ENCODE results near the gene PPP1R13L.

The PPP1R13L gene, protein sequence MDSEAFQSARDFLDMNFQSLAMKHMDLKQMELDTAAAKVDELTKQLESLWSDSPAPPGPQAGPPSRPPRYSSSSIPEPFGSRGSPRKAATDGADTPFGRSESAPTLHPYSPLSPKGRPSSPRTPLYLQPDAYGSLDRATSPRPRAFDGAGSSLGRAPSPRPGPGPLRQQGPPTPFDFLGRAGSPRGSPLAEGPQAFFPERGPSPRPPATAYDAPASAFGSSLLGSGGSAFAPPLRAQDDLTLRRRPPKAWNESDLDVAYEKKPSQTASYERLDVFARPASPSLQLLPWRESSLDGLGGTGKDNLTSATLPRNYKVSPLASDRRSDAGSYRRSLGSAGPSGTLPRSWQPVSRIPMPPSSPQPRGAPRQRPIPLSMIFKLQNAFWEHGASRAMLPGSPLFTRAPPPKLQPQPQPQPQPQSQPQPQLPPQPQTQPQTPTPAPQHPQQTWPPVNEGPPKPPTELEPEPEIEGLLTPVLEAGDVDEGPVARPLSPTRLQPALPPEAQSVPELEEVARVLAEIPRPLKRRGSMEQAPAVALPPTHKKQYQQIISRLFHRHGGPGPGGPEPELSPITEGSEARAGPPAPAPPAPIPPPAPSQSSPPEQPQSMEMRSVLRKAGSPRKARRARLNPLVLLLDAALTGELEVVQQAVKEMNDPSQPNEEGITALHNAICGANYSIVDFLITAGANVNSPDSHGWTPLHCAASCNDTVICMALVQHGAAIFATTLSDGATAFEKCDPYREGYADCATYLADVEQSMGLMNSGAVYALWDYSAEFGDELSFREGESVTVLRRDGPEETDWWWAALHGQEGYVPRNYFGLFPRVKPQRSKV

GRCh38 chr19:45404557-45405434, at the start of gene PPP1R13L:
PPP1R13L (minus strand) TSS chr19:45405069; CDS start chr19:45398318, 6,751 bp downstream.
- DNase-seq (ENCODE audit: low spot score) = no peak

DNA sequence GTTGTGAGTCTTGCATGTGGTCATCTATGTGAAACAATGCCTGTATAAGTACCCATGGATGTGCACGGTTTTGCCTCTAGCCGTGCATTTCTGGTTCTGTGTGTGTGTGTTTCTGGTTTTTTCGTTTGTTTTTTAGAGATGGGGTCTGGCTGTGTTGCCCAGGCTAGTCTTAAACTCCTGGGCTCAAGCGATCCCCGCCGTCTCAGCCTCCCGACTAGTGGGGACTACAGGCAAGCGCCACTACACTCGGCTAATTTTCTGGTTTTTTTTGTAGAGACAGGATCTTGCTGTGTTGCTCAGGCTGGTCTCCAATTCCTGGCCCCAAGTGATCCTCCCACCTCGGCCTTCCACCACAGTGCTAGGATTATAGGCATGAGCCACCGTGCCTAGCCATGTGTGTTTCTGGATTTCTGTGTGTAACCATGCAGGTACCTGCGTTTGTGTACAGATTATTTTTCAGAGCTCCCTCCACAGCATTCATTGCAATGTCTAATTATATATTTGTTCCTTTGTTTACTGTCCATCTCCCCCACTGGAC, 47.0 kb upstream of the PPP1R13L start:
- DNase-seq (ENCODE audit: low spot score) = no peak

DNA sequence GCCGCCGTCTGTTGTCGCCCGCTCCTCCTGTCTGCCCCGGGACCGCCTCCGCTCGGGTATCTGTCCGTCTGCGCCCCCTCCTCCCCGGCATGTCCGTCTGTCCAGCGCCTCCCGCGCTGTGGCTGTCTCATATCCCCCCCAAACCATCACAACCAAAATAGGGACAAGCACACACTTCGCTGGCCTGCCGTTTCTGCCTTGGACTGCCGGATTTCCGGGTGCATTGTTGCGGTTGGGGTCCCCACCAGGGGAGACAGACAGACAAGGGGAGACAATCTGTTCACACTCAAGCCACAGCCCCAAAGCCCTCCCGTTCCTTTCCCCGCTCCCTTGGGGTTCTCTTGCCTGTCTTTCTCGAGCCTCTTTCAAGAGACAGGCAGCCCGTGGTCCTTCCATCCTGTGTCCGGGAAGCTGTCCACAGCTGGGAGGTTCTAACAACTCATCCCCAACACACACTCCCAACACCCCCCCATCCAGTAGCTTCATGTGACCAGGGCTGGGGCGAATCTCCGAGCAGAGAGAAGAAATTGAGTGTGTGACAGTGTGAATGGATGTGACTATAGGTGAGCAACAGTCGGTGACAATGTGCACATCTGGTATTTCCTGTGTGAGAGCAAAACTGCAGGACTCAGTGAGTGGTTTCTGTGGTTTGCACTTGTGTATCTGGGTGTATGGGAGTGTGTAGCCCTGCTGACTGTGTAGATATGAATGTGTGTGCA, 46.4 kb upstream of the PPP1R13L start:
- DNase-seq (ENCODE audit: low spot score) = no peak

DNA sequence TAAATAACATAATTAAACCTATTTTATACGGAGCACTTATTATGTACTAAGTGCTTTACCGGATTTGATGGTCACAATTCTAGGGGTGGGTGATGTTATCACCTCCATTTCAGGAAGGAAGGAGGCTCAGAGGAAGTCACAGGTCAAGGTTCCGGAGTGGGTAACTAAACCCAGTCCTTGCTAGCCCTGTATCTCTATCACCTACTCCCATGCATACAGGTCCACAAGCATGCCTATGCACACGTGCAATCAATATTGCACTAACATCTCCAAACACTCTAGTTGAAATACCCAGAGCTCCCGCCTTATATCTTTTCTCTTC, 45.1 kb upstream of the PPP1R13L start:
- DNase-seq (ENCODE audit: low spot score) = no peak

DNA sequence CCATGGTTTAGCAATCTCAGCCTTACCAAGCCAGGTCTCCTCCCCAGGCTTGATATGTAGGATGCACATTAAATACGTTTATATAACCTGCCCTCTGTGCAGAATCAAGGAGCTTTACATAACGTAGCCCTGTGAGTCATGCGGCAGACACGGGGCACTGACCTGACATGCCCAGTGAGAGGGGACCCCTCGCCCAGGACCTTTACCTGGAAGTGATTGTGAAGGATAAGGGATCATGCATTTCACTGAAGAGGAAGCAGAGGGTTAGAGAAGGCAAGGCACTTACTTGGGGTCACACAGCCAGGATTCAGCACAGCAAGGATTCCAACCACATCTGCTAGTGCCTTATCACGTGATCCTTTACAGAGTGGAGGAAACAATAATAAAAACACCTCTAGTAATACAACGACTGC, 44.0 kb upstream of the PPP1R13L start:
- no peak for DNase-seq (ENCODE audit: low spot score)

DNA sequence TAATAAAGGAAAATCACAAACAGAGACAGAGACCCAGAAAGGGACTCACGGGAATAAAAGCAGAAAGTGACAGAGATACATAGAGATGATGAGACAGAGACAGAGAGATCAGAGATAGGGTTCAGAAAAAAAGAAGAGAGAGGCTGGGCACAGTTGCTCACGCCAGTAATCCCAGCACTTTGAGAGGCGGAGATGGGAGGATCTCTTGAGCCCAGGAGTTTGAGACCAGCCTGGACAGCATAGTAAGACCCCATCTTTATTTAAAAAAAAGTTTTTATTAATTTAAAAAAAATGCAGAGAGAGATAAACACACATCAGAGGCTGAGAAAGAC, 43.5 kb upstream of the PPP1R13L start:
- no peak for DNase-seq (ENCODE audit: low spot score)

DNA sequence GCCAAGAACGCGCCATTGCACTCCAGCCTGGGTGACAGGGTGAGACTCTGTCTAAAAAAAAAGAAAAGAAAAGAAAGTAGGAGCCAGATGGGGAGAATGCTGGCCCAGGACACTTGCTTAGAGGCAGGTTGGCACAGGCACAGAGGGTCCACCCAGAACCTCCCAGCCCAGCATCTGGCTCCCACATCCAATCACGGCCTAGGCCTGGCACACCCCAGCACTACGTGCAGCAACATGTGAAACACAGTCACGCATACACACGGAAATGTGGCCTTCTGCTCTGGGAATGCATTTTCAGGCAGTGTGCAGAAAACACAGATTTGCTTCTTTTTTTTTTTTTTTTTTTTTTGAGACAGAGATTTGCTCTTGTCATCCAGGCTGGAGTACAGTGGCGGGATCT, 42.1 kb upstream of the PPP1R13L start:
- no peak for DNase-seq (ENCODE audit: low spot score)

DNA sequence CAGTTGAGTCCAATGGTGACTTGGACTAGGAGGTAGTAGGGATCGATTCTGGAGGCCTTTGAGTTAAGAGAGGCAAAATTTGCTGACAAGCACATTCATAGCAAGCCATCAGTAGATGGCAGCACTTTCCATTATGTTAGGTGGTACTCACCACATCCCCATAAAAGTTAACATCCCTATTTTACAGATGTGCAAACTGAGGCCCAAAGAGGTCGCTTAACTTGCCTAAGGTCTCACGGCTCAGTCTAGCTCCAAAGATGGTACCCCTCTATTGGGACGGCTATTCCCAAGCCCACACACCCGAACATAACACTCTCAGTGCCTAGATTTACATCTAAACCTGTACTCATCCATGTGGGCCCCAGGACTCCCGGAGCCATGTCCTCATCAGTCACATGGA, 41.4 kb upstream of the PPP1R13L start:
- no peak for DNase-seq (ENCODE audit: low spot score)

- no peak for DNase-seq (ENCODE audit: low spot score)
Measured at GRCh38 chr19:45445139-45445538, 40.3 kb upstream of the PPP1R13L start.

DNA sequence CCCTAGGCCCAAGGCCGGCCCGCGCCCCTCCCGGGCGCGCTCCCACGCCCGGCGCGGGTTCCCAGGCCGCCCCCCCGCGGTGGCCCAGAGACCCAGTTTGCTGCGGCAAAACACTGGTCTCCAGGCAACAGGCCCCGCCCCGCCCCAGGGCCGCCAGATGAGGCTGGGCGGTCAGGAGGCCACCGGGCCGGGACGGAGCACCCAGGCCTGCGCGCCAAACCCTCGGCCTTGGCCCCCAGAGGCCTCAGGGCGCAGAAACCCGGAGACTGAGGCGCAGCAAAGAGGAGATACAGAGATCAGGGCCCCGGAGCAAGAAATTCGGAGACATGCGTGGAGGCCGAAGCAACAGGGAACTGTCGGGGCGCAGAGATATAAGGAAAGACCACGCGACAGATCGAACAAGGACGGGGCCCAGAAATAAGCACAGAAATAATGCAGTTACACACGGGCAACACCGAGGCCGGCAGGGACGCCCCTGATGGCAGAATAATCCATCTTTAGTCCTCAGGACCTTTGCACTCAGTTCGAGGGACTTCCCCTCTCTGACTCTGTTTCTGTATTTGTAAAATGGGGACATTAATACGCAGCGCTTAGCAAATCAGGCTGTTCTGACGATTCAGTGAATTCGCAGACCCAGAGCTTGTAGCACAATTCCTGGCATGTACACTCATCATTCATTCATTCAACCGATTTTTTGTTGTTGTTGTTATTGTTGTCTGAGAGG, 39.6 kb upstream of the PPP1R13L start:
- peak; percentile 82 for DNase-seq (ENCODE audit: low spot score)

DNA sequence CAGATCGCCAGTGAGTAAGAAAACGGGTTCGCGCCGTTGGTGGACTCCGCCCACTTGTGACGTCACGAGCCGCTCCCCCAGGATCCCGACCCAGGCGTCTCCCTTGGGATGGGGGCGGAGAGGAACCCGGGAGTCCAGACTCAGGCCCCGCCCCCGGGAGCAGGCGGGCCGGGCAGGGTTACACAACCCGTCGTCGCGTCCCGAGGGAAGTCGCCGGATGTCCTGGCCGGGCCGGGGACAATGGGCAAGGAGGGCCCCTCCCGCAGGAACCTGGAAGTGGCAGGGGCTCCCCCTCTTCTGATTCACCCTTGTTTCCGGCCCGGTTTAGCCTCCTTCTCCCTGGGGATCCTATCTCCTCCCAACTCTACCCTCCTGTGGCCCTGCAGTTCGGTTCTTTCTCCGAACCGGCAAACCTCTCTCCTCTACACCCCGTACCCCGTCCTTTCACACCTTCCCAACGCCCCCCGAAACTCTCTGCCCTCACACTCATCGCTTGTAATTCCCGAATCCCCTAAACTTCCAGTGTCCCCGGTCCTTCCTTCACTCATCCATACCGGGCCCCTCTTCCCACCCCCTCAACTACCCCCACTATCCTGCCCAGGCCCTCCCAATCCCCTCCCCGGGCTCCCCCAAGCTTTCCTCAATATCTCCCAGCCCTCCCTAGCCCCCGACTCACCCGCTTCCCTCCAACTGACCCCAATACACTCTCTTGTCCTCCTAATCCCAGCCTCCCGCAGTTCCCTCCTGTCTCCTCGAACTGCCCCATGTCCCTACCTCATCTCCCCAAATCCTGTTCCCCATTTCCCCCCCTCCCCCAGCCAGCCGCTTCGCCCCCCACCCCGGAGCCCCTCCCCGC, 38.8 kb upstream of the PPP1R13L start:
- peak; percentile 93 for DNase-seq (ENCODE audit: low spot score)

DNA sequence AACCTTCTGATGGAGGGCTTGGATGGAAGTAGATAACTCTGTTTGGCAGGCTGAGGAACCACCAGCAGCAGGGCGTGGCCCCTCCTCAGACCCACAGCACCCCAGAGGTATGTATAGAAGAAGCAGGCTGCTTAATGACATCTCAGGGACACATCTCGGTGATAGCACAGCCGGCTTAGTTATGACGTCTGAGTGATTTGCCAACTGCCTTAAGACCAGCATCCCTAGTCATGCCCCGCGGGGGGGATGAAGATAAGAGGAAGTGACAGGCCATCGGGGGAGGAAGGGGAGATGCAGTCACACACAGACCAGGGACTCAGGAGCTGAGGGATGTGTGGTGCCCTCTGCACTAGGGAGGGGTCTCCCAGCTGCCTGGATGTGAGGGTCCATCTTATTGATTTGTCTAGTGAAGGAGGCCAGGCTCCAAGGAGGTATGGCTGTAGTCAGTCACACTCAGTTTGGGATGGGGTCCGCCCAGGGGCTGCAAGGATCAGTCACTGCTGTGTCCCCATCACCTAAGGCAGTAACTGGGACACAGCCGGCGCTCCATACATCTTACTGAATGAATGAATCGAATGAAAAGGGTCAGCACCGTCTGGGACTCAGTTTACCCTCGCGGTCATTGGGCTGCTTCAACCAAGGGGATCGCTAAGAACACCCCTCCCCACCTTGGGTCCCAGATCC, 38.1 kb upstream of the PPP1R13L start:
- no peak for DNase-seq (ENCODE audit: low spot score)

DNA sequence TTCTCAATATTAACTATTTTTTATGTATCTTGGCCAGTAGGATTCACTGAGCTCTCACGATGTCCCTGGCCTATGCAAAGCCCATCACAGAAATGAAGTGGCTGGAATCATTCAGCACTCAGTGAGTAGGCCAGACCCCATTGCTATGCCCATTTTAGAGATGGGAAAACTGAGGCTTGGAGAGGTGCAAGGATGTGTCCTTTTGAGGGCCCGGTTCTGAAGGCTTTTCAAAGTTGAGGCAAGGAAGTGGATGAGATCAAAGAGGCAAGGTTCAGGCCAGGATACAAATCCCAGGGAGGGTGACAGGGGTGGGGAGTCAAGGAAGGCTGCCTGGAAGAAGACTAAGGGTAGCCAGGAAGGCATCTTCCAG, 37.5 kb upstream of the PPP1R13L start:
- no peak for DNase-seq (ENCODE audit: low spot score)

DNA sequence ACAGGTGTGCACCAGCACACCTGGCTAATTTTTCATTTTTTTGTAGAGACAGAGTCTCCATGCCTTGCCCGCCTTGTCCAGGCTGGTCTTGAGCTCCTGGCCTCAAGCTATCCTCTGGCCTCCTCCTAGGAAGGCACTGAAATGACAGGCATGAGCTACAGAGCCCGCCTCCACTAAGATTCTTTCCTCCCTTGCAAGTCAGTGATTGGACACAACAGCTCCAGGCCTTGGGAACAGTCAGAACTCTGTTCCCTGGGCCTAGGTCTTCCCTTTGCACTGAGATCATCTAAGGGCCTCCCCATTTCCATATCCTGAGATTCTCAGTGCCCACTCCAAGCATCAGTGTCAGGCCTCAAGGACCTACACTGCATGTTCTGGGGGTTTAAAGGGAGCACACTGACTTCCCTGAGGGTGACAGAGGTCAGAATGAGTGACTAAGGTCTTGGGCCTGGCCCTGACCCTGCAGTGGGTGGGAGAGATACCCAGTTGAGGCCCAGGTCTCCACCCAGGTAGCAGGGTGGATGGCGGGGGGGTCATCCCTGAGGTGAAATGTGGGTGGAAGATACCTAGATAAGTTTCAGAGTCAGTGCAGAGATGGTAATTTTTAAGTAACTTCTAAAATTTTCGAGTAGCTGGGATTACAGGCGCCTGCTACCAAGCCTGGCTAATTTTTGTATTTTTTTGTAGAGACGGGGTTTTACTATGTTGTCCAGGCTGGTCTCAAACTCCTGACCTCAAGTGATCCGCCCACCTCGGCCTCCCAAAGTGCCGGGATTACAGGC, 36.2 kb upstream of the PPP1R13L start:
- peak; percentile 45 for DNase-seq (ENCODE audit: low spot score)

- no peak for DNase-seq (ENCODE audit: low spot score)
Measured at GRCh38 chr19:45440259-45440638, 35.4 kb upstream of the PPP1R13L start.

DNA sequence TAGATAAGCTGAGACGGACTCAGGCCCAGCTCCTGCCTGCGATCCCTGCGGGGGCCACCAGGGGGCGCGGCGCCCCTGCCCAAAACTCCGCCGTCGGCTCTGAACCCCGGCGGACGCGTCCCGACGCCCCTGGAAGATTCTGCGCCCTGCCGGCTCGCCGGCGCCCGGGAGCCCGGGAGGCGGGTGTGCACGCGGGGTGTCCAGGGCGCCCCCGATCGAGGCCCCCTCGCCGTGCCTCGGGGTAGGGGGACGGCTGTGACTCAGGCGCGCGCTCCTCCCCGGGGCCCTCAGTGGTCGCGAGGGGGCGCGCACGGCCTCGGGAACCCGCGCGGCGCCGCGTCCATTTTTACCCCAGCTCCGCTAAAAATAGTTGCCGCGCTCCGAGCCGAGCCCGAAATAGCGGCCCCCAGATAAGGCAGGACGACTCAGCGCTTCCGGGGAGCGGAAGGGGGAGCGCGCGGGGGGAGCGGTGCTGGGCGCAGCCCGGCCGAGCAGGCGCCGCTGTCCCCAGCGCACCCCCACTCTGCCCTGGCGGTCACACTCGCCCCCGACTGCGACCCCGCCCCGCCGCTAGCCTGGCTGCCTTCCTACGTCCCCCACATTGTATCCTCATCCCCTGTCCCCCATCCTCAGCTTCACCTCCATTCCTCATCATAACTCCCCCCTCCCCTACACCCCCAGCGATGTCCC, 34.8 kb upstream of the PPP1R13L start:
- peak; percentile 52 for DNase-seq (ENCODE audit: low spot score)

- no peak for DNase-seq (ENCODE audit: low spot score)
Measured at GRCh38 chr19:45439190-45439568, 34.3 kb upstream of the PPP1R13L start.

- no peak for DNase-seq (ENCODE audit: low spot score)
Measured at GRCh38 chr19:45437328-45437727, 32.5 kb upstream of the PPP1R13L start.
